Measurements from ENCODE around the gene EARS2.

GRCh38 chr16:23575834-23576233 lies 18.7 kb upstream of the EARS2 start:
- TF ChIP-seq SP1 (IDR thresholded peaks at IDR 0.05): no peak
- no peak for TF ChIP-seq FOXK2 (IDR thresholded peaks at IDR 0.05)
